K562 (cell line): ENCODE measurements around the gene HIGD1C. TPM values are rescaled to one million over a fixed set of nuclear protein-coding genes. Genes with fewer than 3 reads are reported as not detected.

Experiments
- CSDE1 ChIP-seq, 2 experiments: fragments of 450-650 bp; IDR thresholded peaks; 2 replicates each; pipeline ENCODE4 v1.6.1; 2016; ENCODE audit warnings: mild to moderate bottlenecking in 1 of 2
- EP300 ChIP-seq: IDR thresholded peaks from 2 replicates; pipeline ENCODE4 v1.6.1; 2012; ENCODE audit warnings: low read length, improper control_type of control experiment
- FOSL1 ChIP-seq: fragments of 200-800 bp; sonication (Bioruptor generic); conservative IDR thresholded peaks from 2 replicates; pipeline ENCODE4 v1.6.1; 2016; ENCODE audit warnings: missing genetic modification characterization, missing compliant biosample characterization
- GABPB2 ChIP-seq: fragments of 250-450 bp; sonication (Bioruptor Pico); conservative IDR thresholded peaks from 2 replicates; pipeline ENCODE4 v1.5.1; 2021; ENCODE audit warnings: mild to moderate bottlenecking
- KDM1A ChIP-seq, 2 experiments: fragments of 450-650 bp; IDR thresholded peaks; 2 replicates each; pipeline ENCODE4 v1.6.1; 2016; ENCODE audit warnings: mild to moderate bottlenecking in 2 of 2
- L3MBTL2 ChIP-seq: fragments of 450-650 bp; IDR thresholded peaks from 2 replicates; pipeline ENCODE4 v1.6.1; 2016; ENCODE audit warnings: mild to moderate bottlenecking, moderate library complexity
- NFE2L1 ChIP-seq: fragments of 450-650 bp; IDR thresholded peaks from 2 replicates; pipeline ENCODE4 v1.6.1; 2016; ENCODE audit warnings: missing genetic modification characterization, low read depth, mild to moderate bottlenecking, missing compliant biosample characterization, moderate library complexity, borderline replicate concordance
- NR2C1 ChIP-seq, 2 experiments: fragments of 450-650 bp; IDR thresholded peaks; 2 replicates each; pipeline ENCODE4 v1.6.1; 2017; ENCODE audit warnings: mild to moderate bottlenecking in 2 of 2, antibody characterized with exemption in 1 of 2, inconsistent platforms in 1 of 2, missing compliant biosample characterization in 1 of 2, missing genetic modification characterization in 1 of 2
- POLR2A ChIP-seq: fragments of 450-650 bp; conservative IDR thresholded peaks from 2 replicates; pipeline ENCODE4 v1.6.1; 2016
- PURB ChIP-seq: sonication (generic); formaldehyde crosslinking; IDR thresholded peaks from 2 replicates; pipeline ENCODE4 v1.9.0; 2021; ENCODE audit warnings: low read depth, mild to moderate bottlenecking, missing genetic modification reagents
- RCOR1 ChIP-seq, 2 experiments: IDR thresholded peaks; 2 replicates each; pipeline ENCODE4 v1.6.1; 2012; ENCODE audit warnings: low read depth in 2 of 2, low read length in 2 of 2, borderline replicate concordance in 1 of 2, improper control_type of control experiment in 1 of 2
- RREB1 ChIP-seq: fragments of 250-450 bp; sonication (Bioruptor Pico); IDR thresholded peaks from 2 replicates; pipeline ENCODE4 v1.4.0; 2020
- SRSF7 ChIP-seq: fragments of 200-400 bp; formaldehyde crosslinking; optimal IDR thresholded peaks from 2 replicates; pipeline ENCODE3; 2017; ENCODE audit warnings: mild to moderate bottlenecking, low read depth, low read length
- ZNF134 ChIP-seq: fragments of 250-450 bp; sonication (Bioruptor Pico); conservative IDR thresholded peaks from 2 replicates; pipeline ENCODE4 v1.4.0; 2020
- polyA plus RNA-seq, 8 experiments: library from polyadenylated mRNA; depleted of rRNA in 4 of 8; stranded (reverse) in 5 of 8; unstranded in 3 of 8; fragments of >200 nt; fragmentation: Nextera tagmentation in 2 of 8; fragmentation: Illumina TruSeq in 1 of 8; extraction: Ambion mirVana in 2 of 8; extraction: Trizol in 1 of 8; gene quantifications; 2 replicates each; pipeline versions ENCODE4 v1.2.1 to v1.2.3, GENCODE V29; 2011 to 2014; ENCODE audit warnings: inconsistent platforms in 1 of 8, missing spikeins in 1 of 8
- total RNA-seq, 7 experiments: library from RNA; depleted of rRNA in 6 of 7; stranded (reverse); fragments of >200 nt in 6 of 7; fragmentation: Illumina TruSeq in 2 of 7; extraction: Trizol in 2 of 7; gene quantifications; 2 replicates each; pipeline versions ENCODE4 v1.2.1 to v1.2.3, GENCODE V29; 2011 to 2021; ENCODE audit warnings: low replicate concordance in 1 of 7
- TF ChIP-seq, protein P1 (sequence below): sonication (generic); formaldehyde crosslinking; IDR thresholded peaks from 2 replicates; pipeline ENCODE4 v1.8.0; 2022; ENCODE audit warnings: mild to moderate bottlenecking, missing genetic modification reagents
- TF ChIP-seq, protein P2 (sequence below): fragments of 450-650 bp; formaldehyde crosslinking; IDR thresholded peaks from 2 replicates; pipeline ENCODE4 v1.4.0; 2022; ENCODE audit warnings: missing genetic modification characterization
- TF ChIP-seq, protein P3 (sequence below): sonication (generic); formaldehyde crosslinking; IDR thresholded peaks from 2 replicates; pipeline ENCODE4 v1.8.0; 2022; ENCODE audit warnings: mild to moderate bottlenecking, missing genetic modification reagents

HIGD1C gene
- total and polyA plus RNA-seq, 9 of the 15 experiments (the other 6 are each of a cell fraction or from before 2014, with no cell fraction given): not detected

DNA sequence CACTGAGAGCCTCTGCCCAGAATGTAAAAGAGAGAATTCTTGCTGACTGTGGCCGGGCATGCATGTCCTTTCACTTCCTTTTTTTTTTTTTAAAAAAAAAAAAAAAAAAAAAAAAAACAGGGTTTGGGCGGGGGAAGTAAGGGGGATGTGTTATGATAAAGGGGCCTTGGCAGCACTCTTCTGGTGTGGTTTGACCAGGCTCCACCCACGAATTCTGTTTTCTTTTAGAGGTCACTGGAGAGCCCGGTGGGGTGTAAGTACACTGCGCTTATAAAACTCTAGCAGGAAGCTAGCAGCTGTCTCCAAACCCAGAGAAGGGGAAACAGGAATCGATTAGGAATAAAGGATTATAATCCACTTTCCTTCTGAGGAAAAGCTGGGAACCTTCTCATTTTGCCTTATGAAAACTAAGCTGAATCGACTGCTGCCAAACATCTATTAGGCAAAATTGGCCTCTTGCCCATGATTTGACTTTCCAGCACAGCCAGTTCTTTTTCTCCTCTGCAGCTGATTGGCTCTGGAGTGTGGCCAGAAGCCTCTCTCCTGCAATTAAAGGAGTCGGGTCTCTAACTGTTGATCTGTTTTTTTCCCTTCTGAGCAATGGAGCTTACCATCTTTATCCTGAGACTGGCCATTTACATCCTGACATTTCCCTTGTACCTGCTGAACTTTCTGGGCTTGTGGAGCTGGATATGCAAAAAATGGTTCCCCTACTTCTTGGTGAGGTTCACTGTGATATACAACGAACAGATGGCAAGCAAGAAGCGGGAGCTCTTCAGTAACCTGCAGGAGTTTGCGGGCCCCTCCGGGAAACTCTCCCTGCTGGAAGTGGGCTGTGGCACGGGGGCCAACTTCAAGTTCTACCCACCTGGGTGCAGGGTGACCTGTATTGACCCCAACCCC lies 27.7 kb upstream of the HIGD1C start (continued):
- TF ChIP-seq NFE2L1 (tag) (no peak), RREB1 (CRISPR knock-in tag) (no peak), PURB (CRISPR knock-in tag) (no peak), SRSF7 (no peak), GABPB2 (CRISPR knock-in tag) (no peak), CSDE1 (IDR thresholded peaks at IDR 0.05) (no peak), RCOR1 (IDR thresholded peaks at IDR 0.05; ENCODE audit: borderline replicate concordance in 1 of 2, low read depth in 2 of 2, low read length in 2 of 2) (no peak; a peak in 1 of 4 replicates), NR2C1 (IDR thresholded peaks at IDR 0.05) (peak; percentile 22; the same call in 1 of the 2 replicates), NR2C1 (tag; IDR thresholded peaks at IDR 0.05) (0 out of 2 replicates have a peak, but pooled peaks have one; percentile 21), POLR2A (peak; percentile 66), L3MBTL2 (no peak), FOSL1 (no peak; the same call in 1 of the 2 replicates), ZNF134 (CRISPR knock-in tag) (no peak), KDM1A (IDR thresholded peaks at IDR 0.05) (no peak), EP300 (no peak)
- TF ChIP-seq, protein P1, sequence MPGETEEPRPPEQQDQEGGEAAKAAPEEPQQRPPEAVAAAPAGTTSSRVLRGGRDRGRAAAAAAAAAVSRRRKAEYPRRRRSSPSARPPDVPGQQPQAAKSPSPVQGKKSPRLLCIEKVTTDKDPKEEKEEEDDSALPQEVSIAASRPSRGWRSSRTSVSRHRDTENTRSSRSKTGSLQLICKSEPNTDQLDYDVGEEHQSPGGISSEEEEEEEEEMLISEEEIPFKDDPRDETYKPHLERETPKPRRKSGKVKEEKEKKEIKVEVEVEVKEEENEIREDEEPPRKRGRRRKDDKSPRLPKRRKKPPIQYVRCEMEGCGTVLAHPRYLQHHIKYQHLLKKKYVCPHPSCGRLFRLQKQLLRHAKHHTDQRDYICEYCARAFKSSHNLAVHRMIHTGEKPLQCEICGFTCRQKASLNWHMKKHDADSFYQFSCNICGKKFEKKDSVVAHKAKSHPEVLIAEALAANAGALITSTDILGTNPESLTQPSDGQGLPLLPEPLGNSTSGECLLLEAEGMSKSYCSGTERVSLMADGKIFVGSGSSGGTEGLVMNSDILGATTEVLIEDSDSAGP: peak; percentile 84
- TF ChIP-seq, protein P2, sequence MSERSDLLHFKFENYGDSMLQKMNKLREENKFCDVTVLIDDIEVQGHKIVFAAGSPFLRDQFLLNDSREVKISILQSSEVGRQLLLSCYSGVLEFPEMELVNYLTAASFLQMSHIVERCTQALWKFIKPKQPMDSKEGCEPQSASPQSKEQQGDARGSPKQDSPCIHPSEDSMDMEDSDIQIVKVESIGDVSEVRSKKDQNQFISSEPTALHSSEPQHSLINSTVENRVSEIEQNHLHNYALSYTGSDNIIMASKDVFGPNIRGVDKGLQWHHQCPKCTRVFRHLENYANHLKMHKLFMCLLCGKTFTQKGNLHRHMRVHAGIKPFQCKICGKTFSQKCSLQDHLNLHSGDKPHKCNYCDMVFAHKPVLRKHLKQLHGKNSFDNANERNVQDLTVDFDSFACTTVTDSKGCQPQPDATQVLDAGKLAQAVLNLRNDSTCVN (CRISPR knock-in tag): no peak
- TF ChIP-seq, protein P3, sequence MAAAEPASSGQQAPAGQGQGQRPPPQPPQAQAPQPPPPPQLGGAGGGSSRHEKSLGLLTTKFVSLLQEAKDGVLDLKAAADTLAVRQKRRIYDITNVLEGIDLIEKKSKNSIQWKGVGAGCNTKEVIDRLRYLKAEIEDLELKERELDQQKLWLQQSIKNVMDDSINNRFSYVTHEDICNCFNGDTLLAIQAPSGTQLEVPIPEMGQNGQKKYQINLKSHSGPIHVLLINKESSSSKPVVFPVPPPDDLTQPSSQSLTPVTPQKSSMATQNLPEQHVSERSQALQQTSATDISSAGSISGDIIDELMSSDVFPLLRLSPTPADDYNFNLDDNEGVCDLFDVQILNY (CRISPR knock-in tag): no peak
